ENCODE results near the gene BCL7A.
"Not testable (repeated sequence)": the region's sequence is repeated elsewhere in the genome, so short reads cannot be mapped to it uniquely, and the experiment has no call there.

The BCL7A gene

GRCh38 chr12:122096591-122097149, 75.0 kb downstream of the BCL7A start:
- no peak for DNase-seq

- no peak for DNase-seq
Observed at GRCh38 chr12:122097584-122097926, 75.9 kb downstream of the BCL7A start.

GRCh38 chr12:122097927-122098756, 76.5 kb downstream of the BCL7A start:
- DNase-seq = no peak

- DNase-seq = no peak
Observed at GRCh38 chr12:122099280-122099749, 77.6 kb downstream of the BCL7A start.

GRCh38 chr12:122099856-122100255, 78.2 kb downstream of the BCL7A start:
- DNase-seq = no peak

- DNase-seq = no peak
Observed at GRCh38 chr12:122100568-122100967, 78.9 kb downstream of the BCL7A start.

- DNase-seq = no peak
Observed at GRCh38 chr12:122102331-122102730, 80.6 kb downstream of the BCL7A start.

- peak; percentile 33 for DNase-seq
Observed at GRCh38 chr12:122104844-122105243, 83.2 kb downstream of the BCL7A start.

GRCh38 chr12:122105496-122105895, 83.8 kb downstream of the BCL7A start:
- DNase-seq = not testable (repeated sequence)

- no peak for DNase-seq
Observed at GRCh38 chr12:122106843-122107242, 85.2 kb downstream of the BCL7A start.

GRCh38 chr12:122107261-122107660, 85.6 kb downstream of the BCL7A start:
- no peak for DNase-seq

- DNase-seq = no peak
Observed at GRCh38 chr12:122111089-122111641, 89.5 kb downstream of the BCL7A start.

All from stimulated activated CD4-positive, alpha-beta T cell treated with anti-CD3 and anti-CD28 coated beads, Interleukin-15, amount 100 ng/mL, for 24 hours (primary cell).